GM21737 (cell line): ENCODE measurements around the gene PIK3R2.

Experiments used
- ATAC-seq: cut with Tn5 transposase; IDR thresholded peaks from one replicate; pipeline ENCODE4 v1.9.1; 2021; ENCODE audit warnings: mild to moderate bottlenecking, moderate library complexity; ENCODE audit not compliant: unreplicated experiment

The PIK3R2 gene

DNA sequence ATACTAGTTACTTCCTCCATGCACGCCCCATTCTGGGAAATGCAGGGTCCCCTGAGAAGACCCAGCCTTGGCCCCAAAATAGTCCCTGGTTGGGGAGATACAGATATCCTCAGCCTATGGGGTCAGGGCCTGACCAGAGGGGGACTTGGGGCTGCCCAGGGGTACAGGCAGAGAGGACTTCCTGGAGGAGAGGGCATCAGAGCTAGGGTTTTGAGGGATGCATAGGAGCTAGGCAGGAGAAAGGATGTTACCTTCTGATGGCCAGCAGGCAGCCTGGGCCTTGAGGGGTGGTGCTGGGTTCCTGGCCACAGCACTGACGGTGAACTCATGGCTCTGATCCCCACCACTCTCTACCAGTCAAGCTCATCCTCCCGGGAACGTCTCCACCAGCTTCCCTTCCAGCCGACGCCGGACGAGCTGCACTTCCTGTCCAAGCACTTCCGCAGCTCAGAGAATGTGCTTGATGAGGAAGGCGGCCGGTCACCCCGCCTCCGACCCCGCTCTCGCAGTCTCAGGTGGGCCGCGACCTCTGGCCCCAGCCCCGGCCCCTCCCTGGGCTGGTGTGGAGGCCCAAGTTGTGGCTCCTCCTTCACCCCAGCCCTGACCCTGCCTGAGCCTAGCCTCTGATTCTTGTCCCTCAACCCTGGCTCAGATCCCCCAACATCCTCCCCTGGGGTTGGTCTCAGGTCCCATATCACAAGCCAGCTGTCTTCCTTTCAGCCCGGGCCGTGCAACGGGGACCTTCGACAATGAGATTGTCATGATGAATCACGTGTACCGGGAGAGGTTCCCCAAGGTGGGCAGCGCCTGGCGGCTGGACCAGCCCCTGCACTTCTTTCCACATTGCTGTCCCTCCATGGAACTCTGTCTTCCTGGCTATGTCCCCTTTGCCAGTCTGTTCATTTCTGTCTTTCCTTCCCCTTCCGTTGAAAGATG, 29.8 kb upstream of the PIK3R2 start:
- no peak for ATAC-seq

DNA sequence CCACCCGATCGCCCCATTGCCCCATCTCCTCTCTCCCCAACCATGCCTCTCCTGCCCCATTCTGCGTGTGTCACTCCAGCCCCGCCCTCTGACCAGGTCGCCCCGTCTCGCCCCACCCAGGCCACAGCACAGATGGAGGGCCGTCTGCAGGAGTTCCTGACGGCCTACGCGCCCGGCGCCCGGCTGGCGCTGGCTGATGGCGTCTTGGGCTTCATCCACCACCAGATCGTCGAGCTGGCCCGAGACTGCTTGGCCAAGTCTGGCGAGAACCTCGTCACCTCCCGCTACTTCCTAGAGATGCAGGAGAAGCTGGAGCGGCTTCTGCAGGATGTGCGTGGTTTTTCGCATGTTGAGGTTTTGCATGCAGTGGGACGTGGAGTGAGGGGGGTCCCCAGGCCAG, 29.1 kb upstream of the PIK3R2 start:
- no peak for ATAC-seq

DNA sequence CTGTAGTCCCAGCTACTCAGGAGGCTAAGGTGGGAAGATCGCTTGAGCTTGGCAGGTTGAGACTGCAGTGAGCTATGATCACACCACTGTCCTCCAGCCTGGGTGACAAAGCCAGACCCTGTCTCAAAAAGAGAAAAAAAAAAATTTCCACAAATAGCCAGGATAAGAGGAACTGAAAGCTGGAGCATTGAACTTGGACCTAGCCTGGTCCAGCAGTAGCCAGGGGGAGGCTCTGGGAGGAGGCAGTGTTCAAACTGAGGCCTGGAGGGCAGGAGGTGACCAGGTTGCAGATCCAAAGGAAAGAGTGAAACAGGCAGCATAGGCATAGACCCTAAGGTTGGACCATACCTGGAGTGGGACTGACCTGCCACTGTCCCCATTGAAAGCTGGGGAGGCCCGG, 26.9 kb upstream of the PIK3R2 start:
- no peak for ATAC-seq

DNA sequence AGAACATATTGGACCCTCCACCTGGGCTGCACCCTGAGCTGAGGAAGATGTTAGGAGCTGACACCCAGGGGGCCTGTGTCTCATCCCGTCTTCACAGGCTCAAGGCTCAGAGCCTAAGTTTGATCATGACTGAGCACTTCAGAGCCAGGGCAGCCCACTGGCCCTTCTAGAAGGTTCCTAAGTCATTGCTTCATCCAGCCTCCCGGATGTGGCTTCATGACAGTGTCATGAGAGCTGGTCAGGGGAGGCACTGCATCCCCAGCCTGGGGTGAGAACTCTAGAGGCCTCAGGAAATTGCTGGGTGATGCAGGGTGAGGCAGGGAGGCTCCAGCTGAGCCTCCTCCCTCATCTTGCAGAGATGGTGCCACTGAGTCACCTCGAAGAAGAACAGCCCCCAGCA, 24.9 kb upstream of the PIK3R2 start:
- ATAC-seq, result no peak

DNA sequence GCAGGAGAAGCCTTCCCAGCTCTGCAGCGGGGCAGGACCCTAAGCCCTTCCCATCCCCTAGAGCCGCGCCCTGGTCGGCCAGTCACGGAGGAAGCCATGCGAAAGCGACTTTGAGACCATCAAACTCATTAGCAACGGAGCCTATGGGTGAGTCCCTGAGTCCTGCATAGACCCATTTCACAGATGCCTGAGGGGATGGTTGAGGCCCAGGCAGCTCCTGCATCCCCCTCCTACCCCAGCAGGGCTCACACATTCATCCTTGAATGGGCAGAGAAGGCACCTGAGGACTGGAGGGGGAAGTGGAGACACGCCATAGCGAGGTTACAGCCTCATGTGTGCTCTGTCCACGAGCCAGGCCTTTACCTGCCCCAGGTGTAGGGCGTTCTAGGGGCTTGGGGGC, 24.2 kb upstream of the PIK3R2 start:
- no peak for ATAC-seq

DNA sequence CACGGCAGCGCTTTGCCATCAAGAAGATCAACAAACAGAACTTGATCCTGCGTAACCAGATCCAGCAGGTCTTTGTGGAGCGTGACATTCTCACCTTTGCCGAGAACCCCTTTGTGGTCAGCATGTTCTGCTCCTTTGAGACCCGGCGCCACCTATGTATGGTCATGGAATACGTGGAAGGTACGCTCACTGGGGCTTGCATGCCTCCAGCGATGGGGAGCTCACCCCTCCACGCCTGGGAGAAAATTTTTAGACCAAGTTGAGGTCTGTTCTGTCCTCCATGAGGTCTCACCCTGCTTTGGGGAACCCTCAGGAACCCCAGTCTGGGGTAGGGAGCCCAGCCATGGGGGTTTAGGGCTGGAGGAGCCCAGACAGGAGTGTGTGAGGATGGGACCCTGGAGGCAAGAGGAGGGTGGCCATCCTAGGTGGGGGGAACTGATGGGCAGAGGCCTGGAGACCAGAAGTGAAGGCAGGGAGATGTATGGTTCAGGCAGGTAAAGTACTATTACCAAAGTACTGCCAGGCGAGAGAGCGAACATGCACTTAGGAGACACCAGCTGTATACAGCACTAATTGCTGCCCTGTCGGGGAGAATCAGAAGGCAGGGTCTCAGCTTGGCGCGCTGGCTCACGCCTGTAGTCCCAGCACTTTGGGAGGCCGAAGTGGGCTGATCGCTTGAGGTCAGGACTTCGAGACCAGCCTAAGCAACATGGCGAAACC, 22.3 kb upstream of the PIK3R2 start:
- no peak for ATAC-seq

DNA sequence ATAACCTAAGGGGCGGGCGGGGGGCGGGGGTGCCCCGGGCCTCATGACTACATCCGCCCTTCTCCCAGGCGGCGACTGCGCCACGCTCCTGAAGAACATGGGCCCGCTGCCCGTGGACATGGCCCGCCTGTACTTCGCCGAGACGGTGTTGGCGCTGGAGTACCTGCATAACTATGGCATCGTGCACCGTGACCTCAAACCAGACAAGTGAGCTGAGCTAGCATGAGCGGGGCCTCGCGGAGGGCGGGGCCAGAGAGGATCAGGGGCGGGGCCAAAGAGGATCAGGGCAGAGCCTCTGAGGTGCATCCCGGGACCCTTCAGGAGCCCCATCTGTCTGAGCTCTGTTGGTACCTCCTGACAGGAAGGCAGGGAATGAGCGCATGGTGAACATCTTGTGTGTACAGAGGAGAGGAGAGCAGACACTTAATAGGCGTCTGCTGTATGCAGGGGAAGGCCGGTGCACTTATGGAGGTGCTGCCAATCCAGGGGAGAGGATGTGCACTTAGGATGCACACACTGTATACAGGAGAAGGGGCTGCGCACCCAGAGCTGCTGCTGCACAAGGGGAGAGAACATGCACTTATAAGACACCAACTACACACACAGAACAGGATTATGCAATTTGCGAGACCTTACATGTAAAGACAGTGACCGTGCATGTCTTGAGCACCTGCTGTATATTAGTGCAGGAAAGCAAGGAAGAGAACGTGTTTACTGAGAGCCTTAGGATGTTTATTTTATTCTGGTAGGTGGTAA, 20.9 kb upstream of the PIK3R2 start:
- no peak for ATAC-seq

DNA sequence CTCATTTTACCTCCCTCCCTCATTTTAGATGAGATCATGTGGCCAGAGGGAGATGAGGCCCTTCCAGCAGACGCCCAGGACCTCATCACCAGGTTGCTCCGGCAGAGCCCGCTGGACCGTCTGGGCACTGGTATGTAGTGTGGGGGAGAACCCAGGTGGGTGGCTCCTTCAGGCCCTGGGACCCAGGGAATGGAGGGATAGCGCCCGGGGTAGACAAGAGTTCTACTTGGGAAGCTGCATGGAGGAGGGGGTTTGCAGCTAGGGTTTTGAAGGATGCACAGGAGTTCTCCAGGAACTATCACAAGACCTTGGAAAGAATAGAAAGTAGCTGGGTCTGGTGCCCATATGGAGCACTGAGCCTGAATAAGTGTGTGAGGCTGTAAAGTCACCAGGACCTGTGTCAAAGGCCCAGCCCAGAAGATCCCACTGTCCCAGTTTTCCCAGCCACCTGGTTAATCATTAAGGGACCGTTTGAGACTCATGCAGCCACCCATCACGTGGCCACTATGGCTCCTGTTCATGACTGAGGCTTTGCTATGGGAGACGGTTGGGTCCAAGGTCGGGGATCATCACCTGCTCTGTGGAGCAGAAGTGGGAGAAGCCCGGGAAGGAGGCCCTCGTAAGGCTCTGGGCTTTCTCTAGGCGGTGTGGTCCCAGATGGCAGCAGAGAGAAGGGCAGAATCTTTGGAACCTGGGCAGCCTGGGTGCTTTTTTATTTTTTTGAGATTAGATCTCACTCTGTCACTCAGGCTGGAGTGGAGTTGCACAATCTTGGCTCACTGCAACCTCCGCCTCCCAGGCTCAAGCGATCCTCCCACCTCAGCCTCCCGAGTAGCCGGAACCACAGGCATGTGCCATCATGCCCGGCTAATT, 17.0 kb upstream of the PIK3R2 start:
- ATAC-seq, result no peak

DNA sequence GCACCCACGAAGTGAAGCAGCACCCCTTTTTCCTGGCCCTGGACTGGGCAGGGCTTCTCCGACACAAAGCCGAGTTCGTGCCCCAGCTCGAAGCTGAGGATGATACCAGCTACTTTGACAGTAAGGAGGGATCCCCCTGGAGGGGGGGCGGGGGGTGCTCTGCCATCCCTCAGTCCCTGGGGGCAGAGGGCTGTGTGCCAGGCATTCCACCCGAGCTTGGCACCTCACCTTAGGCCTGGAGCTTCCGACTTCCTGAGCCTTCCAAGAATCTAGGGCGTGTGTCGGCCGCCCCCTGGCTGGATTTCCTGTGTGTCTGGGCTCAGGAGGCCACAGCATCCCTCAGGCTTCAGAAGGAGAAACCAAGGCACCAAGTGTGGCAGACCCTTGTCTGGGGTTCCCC, 15.7 kb upstream of the PIK3R2 start:
- no peak for ATAC-seq

DNA sequence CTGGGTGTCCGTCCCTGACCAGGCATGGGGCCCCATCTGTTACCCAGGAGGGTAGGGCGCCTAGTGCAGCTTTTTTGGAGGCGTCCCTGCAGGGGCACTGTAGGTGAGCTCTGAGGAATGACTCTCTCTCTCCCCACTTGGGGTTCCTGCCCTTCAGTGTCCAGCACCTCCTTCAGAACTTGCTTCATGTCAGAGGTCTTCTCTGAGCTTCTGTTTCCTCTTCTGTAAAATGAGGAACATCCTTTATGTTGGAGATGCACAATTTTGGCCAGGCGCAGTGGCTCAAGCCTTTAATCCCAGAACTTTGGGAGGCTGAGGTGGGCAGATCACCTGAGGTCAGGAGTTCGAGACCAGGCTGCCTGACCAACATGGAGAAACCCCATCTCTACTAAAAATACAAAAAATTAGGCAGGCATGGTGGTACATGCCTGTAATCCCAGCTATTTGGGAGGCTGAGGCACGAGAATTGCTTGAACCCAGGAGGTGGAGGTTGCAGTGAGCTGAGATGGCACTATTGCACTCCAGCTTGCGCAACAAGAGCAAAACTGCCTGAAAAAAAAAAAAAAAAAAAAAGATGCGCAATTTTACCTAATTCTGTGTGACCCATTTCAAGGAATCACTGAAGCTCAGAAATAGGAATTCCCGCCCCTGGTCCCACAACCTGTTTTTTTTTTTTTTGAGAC, 15.2 kb upstream of the PIK3R2 start:
- no peak for ATAC-seq

DNA sequence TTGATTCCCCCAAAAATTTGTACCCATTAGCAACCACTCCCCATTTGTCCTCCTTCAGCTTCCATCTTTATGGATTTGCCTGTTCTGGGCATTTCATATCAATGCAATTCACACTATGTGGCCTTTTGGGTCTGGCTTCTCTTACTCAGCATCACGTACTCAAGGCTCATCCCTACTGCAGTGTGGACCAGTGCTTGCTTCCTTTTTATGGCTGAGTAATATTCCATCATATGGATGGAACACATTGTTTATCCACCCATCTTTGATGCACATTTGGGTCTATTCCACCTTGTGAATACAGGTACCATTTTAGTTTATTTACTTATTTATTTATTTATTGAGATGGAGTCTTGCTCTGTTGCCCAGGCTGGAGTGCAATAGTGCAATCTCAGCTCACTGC, 12.5 kb upstream of the PIK3R2 start:
- no peak for ATAC-seq

DNA sequence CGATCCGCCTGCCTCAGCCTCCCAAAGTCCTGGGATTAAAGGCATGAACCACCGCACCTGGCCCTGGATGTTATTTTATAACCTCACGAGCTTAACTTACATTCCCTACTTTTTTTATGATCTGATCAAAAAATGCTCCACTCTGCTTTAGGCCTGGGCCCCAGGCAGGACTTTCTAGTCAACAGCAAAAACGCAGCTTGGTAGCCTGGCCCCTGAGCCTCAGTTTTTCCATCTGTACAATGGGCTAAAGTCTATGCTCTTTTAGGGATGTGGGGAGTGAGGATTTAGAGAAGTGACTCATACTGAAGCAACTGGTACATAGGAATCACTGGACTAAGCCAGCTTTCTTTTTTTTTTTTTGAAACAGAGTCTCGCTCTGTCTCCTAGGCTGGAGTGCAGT, 11.9 kb upstream of the PIK3R2 start:
- ATAC-seq, result no peak

DNA sequence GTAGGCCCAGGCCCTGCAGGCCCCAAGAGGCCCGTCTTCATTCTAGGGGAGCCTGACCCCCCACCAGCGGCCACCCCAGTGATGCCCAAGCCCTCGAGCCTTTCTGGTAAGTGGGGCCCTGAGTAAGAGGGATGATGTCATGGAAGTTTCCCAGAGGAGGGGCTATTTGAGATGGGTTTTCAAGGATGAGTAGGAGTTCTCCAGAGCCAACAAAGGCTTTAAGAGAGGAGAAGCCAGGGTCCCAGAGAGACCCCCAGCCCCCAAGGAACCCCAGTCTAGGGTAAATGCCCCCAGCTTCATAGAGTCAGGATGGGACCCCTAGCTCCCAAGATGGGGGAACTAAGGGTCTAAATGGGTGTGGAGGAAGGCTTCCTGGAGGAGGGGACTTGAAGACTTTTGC, 9.1 kb upstream of the PIK3R2 start:
- no peak for ATAC-seq

DNA sequence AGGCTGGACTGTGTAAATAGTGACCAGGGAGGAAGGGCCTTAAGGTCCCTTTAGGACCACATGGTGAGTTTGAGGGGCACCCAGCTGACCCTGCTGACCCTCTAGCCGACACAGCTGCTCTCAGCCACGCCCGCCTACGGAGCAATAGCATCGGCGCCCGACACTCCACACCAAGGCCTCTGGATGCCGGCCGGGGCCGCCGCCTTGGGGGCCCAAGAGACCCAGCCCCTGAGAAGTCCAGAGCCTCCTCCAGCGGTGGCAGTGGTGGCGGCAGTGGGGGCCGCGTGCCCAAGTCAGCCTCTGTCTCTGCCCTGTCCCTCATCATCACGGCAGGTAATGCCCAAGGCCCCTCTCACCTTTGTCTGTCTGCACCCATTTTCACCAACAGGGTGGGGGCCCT, 8.6 kb upstream of the PIK3R2 start:
- no peak for ATAC-seq

DNA sequence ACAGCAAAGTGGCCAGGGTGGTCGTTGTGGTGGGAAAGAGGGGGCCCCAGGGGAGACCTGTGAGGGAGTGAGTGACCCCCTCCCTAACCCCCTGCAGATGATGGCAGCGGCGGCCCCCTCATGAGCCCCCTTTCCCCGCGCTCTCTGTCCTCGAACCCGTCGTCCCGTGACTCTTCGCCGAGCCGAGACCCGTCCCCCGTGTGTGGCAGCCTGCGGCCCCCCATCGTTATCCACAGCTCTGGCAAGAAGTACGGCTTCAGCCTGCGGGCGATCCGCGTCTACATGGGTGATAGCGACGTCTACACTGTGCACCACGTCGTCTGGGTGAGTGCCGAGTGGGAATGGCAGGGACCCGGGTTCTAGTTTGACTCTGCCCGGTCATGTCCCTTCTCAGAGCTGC, 8.1 kb upstream of the PIK3R2 start:
- no peak for ATAC-seq

DNA sequence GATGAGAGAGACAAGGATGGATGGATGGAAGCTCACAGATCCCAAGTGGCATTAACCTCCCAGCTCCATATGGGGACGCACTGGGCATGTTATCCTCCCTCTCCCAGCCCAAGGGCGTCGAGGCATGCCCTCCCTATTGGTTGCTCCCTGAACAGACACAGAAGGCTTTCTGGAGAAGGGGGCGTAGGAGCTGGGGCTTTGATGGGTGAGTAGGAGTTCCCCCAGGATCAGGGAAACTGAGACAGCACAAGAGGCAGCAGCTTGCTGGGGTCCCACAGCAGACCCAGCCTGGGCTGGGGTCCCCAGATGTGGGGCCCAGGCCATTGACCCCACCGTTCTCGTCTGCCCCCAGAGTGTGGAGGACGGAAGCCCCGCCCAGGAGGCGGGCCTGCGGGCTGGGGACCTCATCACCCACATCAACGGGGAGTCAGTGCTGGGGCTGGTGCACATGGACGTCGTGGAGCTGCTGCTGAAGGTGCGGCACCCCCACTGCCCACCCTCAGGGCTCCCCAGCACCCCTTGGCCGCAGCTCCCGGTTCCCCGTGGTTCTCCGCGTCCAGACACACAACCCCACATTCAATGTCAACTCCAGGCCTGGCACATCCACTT, 7.5 kb upstream of the PIK3R2 start:
- ATAC-seq, result no peak

DNA sequence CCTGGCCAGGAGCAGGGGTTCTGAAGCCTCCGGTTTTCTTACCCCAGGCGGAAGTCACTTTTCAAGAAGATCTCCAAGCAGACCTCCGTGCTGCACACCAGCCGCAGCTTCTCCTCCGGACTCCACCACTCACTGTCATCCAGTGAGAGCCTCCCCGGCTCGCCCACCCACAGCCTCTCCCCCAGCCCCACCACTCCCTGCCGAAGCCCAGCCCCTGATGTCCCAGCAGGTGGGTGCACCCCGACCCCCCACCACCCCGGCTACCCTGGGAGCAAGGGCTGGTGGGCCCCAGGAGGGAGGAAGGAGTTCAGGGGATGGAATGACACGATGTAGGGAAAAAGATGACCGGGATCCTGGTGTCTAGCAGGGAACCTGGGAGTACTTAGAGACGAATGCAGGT, 5.6 kb upstream of the PIK3R2 start:
- no peak for ATAC-seq

DNA sequence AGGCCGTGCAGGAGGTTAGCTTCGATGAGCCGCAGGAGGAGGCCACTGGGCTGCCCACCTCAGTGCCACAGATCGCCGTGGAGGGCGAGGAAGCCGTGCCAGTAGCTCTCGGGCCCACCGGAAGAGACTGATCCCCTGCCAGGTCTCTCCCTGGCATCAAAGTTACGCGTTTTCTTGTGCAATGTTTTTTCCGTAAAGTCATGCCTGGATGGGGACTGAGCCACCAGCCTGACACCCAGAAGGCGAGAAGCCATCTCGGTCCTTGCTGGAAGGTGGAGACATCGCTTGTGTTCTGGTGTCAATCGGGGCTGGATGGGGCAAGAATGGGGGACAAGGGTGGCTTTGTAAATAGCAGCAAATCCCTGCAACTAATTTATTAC, 3.4 kb upstream of the PIK3R2 start:
- ATAC-seq, result no peak

DNA sequence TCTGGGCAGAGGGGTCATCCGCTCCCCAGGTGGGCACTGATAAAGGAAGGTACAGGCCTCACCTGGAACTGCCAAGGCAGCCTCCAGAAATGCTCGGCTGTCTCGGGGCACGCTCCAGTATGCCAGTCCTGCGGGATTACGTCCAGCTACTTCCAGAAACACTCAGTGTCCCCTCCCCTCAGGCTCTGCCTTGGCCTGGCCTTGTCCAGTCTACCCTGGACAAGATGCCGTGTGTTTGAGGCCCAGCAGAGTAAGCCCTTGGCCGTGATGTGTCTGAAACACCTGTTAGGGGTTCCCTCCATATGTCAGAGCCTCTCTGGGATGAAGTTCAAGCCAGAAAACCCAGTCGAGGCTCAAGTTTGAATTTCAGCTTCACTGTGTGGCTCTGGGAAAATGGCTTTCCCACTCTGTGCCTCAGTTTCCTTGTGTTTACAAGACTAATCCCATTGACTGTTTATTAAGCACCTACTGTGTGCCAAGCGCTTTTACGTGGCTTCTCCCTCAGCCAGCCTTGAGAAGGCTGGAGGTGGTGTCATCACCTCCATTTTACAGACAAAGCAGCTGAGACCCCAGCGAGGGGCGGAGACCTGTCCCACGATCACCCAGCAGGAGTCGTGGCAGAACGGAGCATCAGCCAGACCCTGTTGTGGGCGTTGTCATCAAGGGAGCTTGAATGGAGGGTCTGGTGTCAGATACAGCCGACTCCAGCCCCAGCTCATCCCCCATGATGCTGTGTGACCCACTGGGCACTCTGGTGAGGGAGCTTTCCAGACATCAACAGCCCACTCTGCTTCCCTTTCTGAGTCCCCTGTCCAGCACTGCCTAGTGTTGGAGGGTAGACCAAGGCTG, 2.0 kb upstream of the PIK3R2 start:
- no peak for ATAC-seq
